ENCODE measurements around the gene FAM167B. TPM values are rescaled to one million over a fixed set of nuclear protein-coding genes. Genes with fewer than 3 reads are reported as not detected.
"Not testable (repeated sequence)": the region's sequence is repeated elsewhere in the genome, so short reads cannot be mapped to it uniquely, and the experiment has no call there.

The FAM167B gene
- total RNA-seq, 3 donors from 2014 or later: 0.64 to 6.9 (median 1.2) TPM

DNA sequence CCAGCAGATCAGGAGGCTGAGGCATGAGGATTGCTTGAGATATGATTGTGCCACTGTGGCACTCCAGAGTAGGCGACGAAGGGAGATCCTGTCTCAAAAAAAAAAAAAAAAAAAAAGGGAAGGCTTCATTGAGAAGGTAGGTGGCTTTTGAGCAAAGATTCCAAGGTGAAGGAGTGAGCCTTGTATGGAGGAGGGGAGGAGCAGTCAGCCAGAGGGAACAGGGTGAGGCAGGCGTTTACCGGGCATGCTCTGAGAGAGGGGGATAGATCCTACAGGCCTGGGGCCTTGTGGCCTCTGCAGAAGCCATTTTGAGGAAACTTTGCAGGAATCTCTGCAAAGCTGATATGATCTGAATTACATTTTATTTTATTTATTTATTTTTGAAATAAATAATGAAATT is 39.7 kb downstream of the FAM167B start:
- H3K4me1 ChIP-seq: no peaks in the 10 kb centered on the region
- no peak for DNase-seq (ENCODE audit: low spot score in 2 of 2)
- intact Hi-C loops (cut with DNase I; ENCODE audit: low total_unique reads): no loop called here

DNA sequence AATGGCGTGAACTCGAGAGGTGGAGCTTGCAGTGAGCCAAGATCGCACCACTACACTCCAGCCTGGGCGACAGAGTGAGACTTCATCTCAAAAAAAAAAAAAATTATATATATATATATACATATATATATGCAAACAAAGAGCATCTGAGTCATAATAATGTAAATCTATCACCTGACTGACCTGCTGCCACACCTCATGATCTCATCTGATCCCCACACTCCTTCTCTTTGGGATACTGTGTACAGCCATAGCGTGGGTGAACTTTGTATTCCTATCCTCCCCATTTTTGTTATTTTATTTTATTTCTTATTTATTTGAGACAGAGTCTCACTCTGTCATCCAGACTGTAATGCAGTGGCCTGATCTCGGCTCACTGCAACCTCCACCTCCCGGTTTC is 42.2 kb downstream of the FAM167B start:
- Histone ChIP-seq H3K4me3 (no peak overlapping the region), H3K9me3 (no peaks in the 10 kb centered on the region), H3K36me3 (no peaks in the 10 kb centered on the region), H3K27ac (no peak overlapping the region), H3K4me1 (no peaks in the 10 kb centered on the region), H3K27me3 (no peaks in the 10 kb centered on the region)
- TF ChIP-seq POLR2AphosphoS5 (IDR thresholded peaks at IDR 0.05): no peak
- TF ChIP-seq POLR2A (IDR thresholded peaks at IDR 0.05): no peak
- TF ChIP-seq, protein P1, sequence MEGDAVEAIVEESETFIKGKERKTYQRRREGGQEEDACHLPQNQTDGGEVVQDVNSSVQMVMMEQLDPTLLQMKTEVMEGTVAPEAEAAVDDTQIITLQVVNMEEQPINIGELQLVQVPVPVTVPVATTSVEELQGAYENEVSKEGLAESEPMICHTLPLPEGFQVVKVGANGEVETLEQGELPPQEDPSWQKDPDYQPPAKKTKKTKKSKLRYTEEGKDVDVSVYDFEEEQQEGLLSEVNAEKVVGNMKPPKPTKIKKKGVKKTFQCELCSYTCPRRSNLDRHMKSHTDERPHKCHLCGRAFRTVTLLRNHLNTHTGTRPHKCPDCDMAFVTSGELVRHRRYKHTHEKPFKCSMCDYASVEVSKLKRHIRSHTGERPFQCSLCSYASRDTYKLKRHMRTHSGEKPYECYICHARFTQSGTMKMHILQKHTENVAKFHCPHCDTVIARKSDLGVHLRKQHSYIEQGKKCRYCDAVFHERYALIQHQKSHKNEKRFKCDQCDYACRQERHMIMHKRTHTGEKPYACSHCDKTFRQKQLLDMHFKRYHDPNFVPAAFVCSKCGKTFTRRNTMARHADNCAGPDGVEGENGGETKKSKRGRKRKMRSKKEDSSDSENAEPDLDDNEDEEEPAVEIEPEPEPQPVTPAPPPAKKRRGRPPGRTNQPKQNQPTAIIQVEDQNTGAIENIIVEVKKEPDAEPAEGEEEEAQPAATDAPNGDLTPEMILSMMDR (IDR thresholded peaks at IDR 0.05): no peak
- intact Hi-C loops (cut with DNase I; ENCODE audit: low total_unique reads): no loop called here
- DNase-seq (ENCODE audit: low spot score in 2 of 2): no peak

More for the DNA sequence above, 39.7 kb downstream of the FAM167B start:
- no peaks in the 10 kb centered on the region for H3K36me3 ChIP-seq
- TF ChIP-seq POLR2A (IDR thresholded peaks at IDR 0.05): no peak
- TF ChIP-seq, protein P1 (IDR thresholded peaks at IDR 0.05): no peak
- no peaks in the 10 kb centered on the region for H3K9me3 ChIP-seq
- no peak overlapping the region for H3K27ac ChIP-seq
- no peaks in the 10 kb centered on the region for H3K27me3 ChIP-seq
- H3K4me3 ChIP-seq: no peak overlapping the region

DNA sequence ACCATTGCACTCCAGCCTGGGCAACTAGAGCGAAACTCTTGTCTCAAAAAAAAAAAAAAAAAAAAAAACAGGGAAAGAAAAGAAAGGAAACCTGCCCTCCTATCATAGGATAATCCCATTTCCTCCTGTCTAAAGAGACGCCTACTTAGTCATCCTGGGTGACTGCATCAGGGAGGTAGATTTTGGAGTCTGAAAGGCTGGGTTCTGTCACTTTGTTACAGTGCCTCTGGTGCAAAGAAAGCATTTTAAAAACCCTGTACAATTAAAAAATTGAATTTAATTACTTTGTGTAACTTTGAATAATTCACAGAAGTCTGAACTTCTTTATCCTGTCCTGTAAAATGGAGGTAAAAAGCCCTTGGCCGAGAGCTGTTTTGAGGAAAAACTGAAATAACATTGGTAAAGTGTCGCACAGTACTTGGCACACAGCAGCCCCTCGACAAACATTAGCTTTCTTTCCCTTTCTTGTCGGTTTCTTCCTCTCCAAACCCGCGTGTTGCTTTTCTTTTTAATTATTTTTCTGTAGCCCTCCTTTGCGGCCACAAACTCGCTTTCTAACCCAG is 44.2 kb downstream of the FAM167B start:
- no peaks in the 10 kb centered on the region for H3K27me3 ChIP-seq
- TF ChIP-seq POLR2AphosphoS5 (IDR thresholded peaks at IDR 0.05) (no peak), POLR2A (IDR thresholded peaks at IDR 0.05) (no peak)
- TF ChIP-seq, protein P1 (IDR thresholded peaks at IDR 0.05): no peak
- H3K36me3 ChIP-seq: no peaks in the 10 kb centered on the region
- no peaks in the 10 kb centered on the region for H3K9me3 ChIP-seq
- peak overlapping the region; percentile 62 to 92 (median 81) for H3K4me3 ChIP-seq
- peak overlapping the region; percentile 89 for H3K27ac ChIP-seq
- no peak for DNase-seq (ENCODE audit: low spot score in 2 of 2)
- intact Hi-C loops (cut with DNase I; ENCODE audit: low total_unique reads): no loop called here
- no peaks in the 10 kb centered on the region for H3K4me1 ChIP-seq

DNA sequence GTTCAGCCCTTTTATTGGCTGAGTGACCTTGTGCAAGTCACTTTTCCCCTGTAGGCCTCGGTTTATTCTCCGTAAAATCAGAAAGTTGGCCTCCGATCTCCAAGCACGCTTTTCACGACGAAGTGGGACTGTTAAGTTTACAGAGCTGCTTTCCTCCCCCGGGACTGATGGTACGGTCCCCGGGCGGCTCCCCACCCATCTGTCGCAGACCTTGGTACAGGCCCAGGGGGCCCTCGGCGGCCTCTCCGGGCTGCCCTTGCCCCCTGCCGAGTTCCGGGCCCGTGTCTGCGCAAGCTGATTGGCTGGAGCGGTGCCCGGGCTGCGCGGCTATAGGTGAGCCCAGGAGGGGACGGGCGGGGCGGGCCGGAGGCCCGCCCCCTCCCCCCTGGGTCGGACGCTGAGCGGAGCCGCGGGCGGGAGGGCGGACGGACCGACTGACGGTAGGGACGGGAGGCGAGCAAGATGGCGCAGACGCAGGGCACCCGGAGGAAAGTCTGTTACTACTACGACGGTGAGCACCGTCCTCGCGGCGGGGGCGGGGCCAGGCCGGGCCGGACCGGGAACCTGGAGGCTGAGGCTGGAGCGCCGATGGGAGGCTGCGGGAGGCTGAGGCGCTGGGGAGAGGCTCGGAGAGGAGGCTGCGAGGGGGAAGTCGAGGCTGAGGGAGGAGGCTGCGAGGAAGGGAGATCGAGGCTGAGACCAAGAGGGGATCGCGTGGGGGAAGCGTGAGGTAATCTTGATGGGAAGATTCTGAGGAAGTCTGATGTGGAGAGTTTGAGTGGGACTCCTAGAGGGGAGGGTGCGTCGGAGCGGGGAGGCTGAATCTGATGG is 44.9 kb downstream of the FAM167B start, which contains the start of gene HDAC1:
TSS of gene HDAC1 (plus strand) at position 376 of the 831 bp plus-strand sequence. CDS start at position 463, 87 bp downstream.
- no peaks in the 10 kb centered on the region for H3K36me3 ChIP-seq
- DNase-seq (ENCODE audit: low spot score in 2 of 2): peak; percentile 94 to 95
- H3K9me3 ChIP-seq: no peaks in the 10 kb centered on the region
- no peaks in the 10 kb centered on the region for H3K4me1 ChIP-seq
- intact Hi-C loops (cut with DNase I; ENCODE audit: low total_unique reads): no loop called here
- peak within 1 kb of the TSS; percentile 89 for H3K27ac ChIP-seq
- H3K4me3 ChIP-seq: peak within 1 kb of the TSS; percentile 62 to 92 (median 81)
- no peaks in the 10 kb centered on the region for H3K27me3 ChIP-seq
- TF ChIP-seq POLR2AphosphoS5 (IDR thresholded peaks at IDR 0.05): peak; percentile 53 to 68 (median 65)
- TF ChIP-seq POLR2A (IDR thresholded peaks at IDR 0.05): no peak

DNA sequence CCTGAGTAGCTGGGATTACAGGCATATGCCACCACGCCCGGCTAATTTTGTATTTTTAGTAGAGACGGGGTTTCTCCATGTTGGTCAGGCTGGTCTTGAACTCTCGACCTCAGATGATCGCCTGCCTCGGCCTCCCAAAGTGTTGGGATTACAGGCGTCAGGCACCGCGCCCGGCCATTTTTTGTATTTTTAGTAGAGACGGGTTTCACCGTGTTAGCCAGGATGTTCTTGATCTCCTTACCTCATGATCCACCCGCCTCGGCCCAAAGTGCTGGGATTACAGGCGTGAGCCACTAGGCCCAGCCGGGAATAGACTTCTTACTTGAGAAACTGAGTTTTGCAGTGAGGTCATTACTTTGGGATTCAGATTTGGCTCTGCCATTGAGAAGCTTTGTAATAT is 51.2 kb downstream of the FAM167B start:
- H3K9me3 ChIP-seq; H3K36me3 ChIP-seq; H3K4me3 ChIP-seq; H3K27ac ChIP-seq; intact Hi-C loops (cut with DNase I; ENCODE audit: low total_unique reads); H3K4me1 ChIP-seq; DNase-seq (ENCODE audit: low spot score in 2 of 2); H3K27me3 ChIP-seq: not testable (repeated sequence)

Other genes starting within 250 kb of the FAM167B start
- 10 to 100 TPM; 58.2 to 78.7 (median 66.9) TPM for gene KHDRBS1, start 233.4 kb upstream of the FAM167B start, total RNA-seq
- 1 to 10 TPM; 4.2 to 6.2 (median 4.8) TPM for gene TMEM39B, start 174.3 kb upstream of the FAM167B start, total RNA-seq
- gene KPNA6, start 139.2 kb upstream of the FAM167B start, total RNA-seq: 10 to 100 TPM; 35.5 to 53.1 (median 40.6) TPM
- 10 to 100 TPM; 38.7 to 51.8 (median 45.8) TPM for gene TXLNA, start 67.5 kb upstream of the FAM167B start, total RNA-seq
- gene CCDC28B, start 46.6 kb upstream of the FAM167B start, total RNA-seq: 1 to 10 TPM; 1.4 to 5.2 (median 4.1) TPM
- 1 to 10 TPM; 1.8 to 3.5 (median 2.3) TPM for gene IQCC, start 41.6 kb upstream of the FAM167B start, total RNA-seq
- under 1 TPM in 1 of 3 donors, not detected in 2; 0.33 TPM for gene DCDC2B, start 38.1 kb upstream of the FAM167B start, total RNA-seq
- gene TMEM234, start 24.9 kb upstream of the FAM167B start, total RNA-seq: 10 to 100 TPM in 2 of 3 donors, 1 to 10 TPM in 1; 5.8 to 20.6 (median 13.4) TPM
- 100 to 1,000 TPM; 177 to 222 (median 190) TPM for gene EIF3I, start 24.8 kb upstream of the FAM167B start, total RNA-seq
- gene LCK, start 4.0 kb downstream of the FAM167B start, total RNA-seq: 1 to 10 TPM; 2.4 to 4.1 (median 2.9) TPM
- gene HDAC1, start 44.9 kb downstream of the FAM167B start, total RNA-seq: 10 to 100 TPM; 31.8 to 87.5 (median 87.4) TPM
- 10 to 100 TPM; 33.4 to 82.8 (median 47.9) TPM for gene MARCKSL1, start 89.0 kb downstream of the FAM167B start, total RNA-seq
- 10 to 100 TPM in 2 of 3 donors, 1 to 10 TPM in 1; 8.8 to 15.8 (median 10.2) TPM for gene FAM229A, start 115.3 kb downstream of the FAM167B start, total RNA-seq
- gene TSSK3, start 115.3 kb downstream of the FAM167B start, total RNA-seq: 1 to 10 TPM; 1.4 to 3.9 (median 3.4) TPM
- 100 to 1,000 TPM in 1 of 3 donors, 10 to 100 TPM in 2; 86.9 to 123 (median 95.1) TPM for gene BSDC1, start 147.2 kb downstream of the FAM167B start, total RNA-seq
- under 1 TPM; under 0.01 to 0.15 (median under 0.01) TPM for gene ZBTB8B, start 217.8 kb downstream of the FAM167B start, total RNA-seq

All from breast epithelium (tissue), 4 donors.